Activated T-cell treated with anti-CD3 and anti-CD28 coated beads, Interleukin-2, amount 50 U/mL, for 24 hours (primary cell): ENCODE data around the gene VWA5B1.

Source experiments
- DNase-seq: peaks from one replicate; pipeline ENCODE4 v3.0.0-alpha.2; 2020
- H3K27ac Mint-ChIP-seq: 2 replicates; pipeline ENCODE4 v1.8.0; 2020; ENCODE audit warnings: mild to moderate bottlenecking, mixed read lengths
- H3K27me3 Mint-ChIP-seq: 2 replicates; pipeline ENCODE4 v1.8.0; 2020; ENCODE audit warnings: mixed read lengths
- H3K36me3 Mint-ChIP-seq: 2 replicates; pipeline ENCODE4 v1.8.0; 2020; ENCODE audit warnings: low read depth, mixed read lengths
- H3K4me1 Mint-ChIP-seq: 2 replicates; pipeline ENCODE4 v1.8.0; 2020; ENCODE audit warnings: low read depth, mixed read lengths
- H3K4me3 Mint-ChIP-seq: 2 replicates; pipeline ENCODE4 v1.8.0; 2020; ENCODE audit warnings: mild to moderate bottlenecking, moderate library complexity, mixed read lengths
- H3K9me3 Mint-ChIP-seq: 2 replicates; pipeline ENCODE4 v1.8.0; 2020; ENCODE audit warnings: mixed read lengths

VWA5B1 gene

GRCh38 chr1:20381961-20382360 is 91.3 kb downstream of the VWA5B1 start:
- Mint-ChIP-seq H3K27ac (no peak overlapping the region), H3K27me3 (peaks cover 78% of the 10 kb centered on the region), H3K4me3 (no peak overlapping the region), H3K9me3 (no peaks in the 10 kb centered on the region), H3K36me3 (no peaks in the 10 kb centered on the region), H3K4me1 (peaks cover 8% of the 10 kb centered on the region)
- DNase-seq: no peak

GRCh38 chr1:20382711-20383110 is 92.0 kb downstream of the VWA5B1 start:
- DNase-seq: no peak
- Mint-ChIP-seq H3K36me3 (no peaks in the 10 kb centered on the region), H3K27me3 (peaks cover 78% of the 10 kb centered on the region), H3K9me3 (no peaks in the 10 kb centered on the region), H3K4me3 (no peak overlapping the region), H3K27ac (no peak overlapping the region), H3K4me1 (peaks cover 8% of the 10 kb centered on the region)

DNA sequence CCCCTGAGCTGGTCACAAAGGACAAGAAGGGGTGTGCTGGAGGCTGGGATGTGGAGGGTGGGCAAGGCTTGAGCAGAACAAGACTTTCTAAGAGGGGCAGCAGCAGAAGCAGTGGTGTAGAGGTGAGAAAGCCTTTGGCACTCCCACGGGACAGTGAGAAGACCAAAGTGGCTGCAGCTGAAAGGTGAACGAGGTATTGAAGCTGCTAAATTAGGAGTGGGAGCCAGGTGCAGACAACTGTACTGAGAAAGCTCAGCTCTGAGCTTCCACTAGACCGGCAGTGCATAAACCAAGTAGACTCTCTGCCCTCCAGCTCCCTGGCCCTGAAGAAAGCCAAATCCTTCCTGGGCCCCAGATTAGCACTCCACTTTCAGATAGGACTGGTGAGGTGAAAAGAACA is 93.0 kb downstream of the VWA5B1 start:
- Mint-ChIP-seq H3K27ac (no peak overlapping the region), H3K36me3 (no peaks in the 10 kb centered on the region), H3K4me1 (peaks cover 8% of the 10 kb centered on the region), H3K4me3 (no peak overlapping the region), H3K9me3 (no peaks in the 10 kb centered on the region), H3K27me3 (peaks cover 84% of the 10 kb centered on the region)
- DNase-seq: peak; percentile 7

- peaks cover 85% of the 10 kb centered on the region for H3K27me3 Mint-ChIP-seq
Observed at GRCh38 chr1:20385630-20386029, 95.0 kb downstream of the VWA5B1 start.

GRCh38 chr1:20386323-20387081 is 95.8 kb downstream of the VWA5B1 start:
- Mint-ChIP-seq H3K27ac (no peak overlapping the region), H3K4me1 (no peaks in the 10 kb centered on the region), H3K27me3 (peaks cover 89% of the 10 kb centered on the region), H3K36me3 (no peaks in the 10 kb centered on the region), H3K4me3 (no peak overlapping the region), H3K9me3 (no peaks in the 10 kb centered on the region)
- DNase-seq: peak; percentile 18

More at GRCh38 chr1:20385630-20386029, 95.0 kb downstream of the VWA5B1 start:
- peak; percentile 17 for DNase-seq
- H3K27ac Mint-ChIP-seq: no peak overlapping the region
- no peaks in the 10 kb centered on the region for H3K36me3 Mint-ChIP-seq
- H3K4me3 Mint-ChIP-seq: no peak overlapping the region
- peaks cover 3% of the 10 kb centered on the region for H3K4me1 Mint-ChIP-seq
- H3K9me3 Mint-ChIP-seq: no peaks in the 10 kb centered on the region

GRCh38 chr1:20389571-20389970 is 98.9 kb downstream of the VWA5B1 start:
- no peaks in the 10 kb centered on the region for H3K4me1 Mint-ChIP-seq
- H3K27ac Mint-ChIP-seq: no peak overlapping the region
- no peaks in the 10 kb centered on the region for H3K36me3 Mint-ChIP-seq
- DNase-seq: no peak
- peaks cover 82% of the 10 kb centered on the region for H3K27me3 Mint-ChIP-seq
- no peak overlapping the region for H3K4me3 Mint-ChIP-seq
- H3K9me3 Mint-ChIP-seq: no peaks in the 10 kb centered on the region

GRCh38 chr1:20390589-20391331 is 100.1 kb downstream of the VWA5B1 start:
- Mint-ChIP-seq H3K4me3 (no peak overlapping the region), H3K4me1 (no peaks in the 10 kb centered on the region), H3K9me3 (no peaks in the 10 kb centered on the region), H3K36me3 (no peaks in the 10 kb centered on the region), H3K27me3 (peaks cover 70% of the 10 kb centered on the region), H3K27ac (no peak overlapping the region)
- DNase-seq: no peak

DNA sequence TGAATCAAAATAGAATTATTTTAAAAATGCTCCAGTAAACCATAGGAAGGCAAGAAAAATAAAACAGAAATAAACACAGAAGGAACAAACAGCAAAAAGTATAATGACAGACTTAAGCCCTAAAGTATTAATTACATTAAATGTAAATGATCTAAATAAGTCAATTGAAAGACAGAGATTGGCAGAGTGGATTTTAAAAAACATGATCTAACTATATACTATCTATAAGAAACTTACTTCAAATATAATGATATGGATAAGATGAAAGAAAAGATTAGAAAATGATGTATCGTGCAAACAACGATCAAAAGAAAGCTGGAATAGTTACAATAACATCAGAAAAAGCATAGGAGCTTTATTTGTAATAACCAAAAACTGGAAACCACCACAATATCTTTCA is 104.6 kb downstream of the VWA5B1 start:
- peaks cover 58% of the 10 kb centered on the region for H3K27me3 Mint-ChIP-seq
- no peak overlapping the region for H3K27ac Mint-ChIP-seq
- H3K4me1 Mint-ChIP-seq: no peaks in the 10 kb centered on the region
- no peaks in the 10 kb centered on the region for H3K36me3 Mint-ChIP-seq
- DNase-seq: no peak
- peaks cover 5% of the 10 kb centered on the region for H3K9me3 Mint-ChIP-seq
- no peak overlapping the region for H3K4me3 Mint-ChIP-seq

- Mint-ChIP-seq H3K36me3 (no peaks in the 10 kb centered on the region), H3K27ac (no peak overlapping the region), H3K27me3 (peaks cover 63% of the 10 kb centered on the region), H3K4me3 (no peak overlapping the region), H3K9me3 (peaks cover 5% of the 10 kb centered on the region), H3K4me1 (no peaks in the 10 kb centered on the region)
- DNase-seq: no peak
Observed at GRCh38 chr1:20398744-20399143, 108.1 kb downstream of the VWA5B1 start.

DNA sequence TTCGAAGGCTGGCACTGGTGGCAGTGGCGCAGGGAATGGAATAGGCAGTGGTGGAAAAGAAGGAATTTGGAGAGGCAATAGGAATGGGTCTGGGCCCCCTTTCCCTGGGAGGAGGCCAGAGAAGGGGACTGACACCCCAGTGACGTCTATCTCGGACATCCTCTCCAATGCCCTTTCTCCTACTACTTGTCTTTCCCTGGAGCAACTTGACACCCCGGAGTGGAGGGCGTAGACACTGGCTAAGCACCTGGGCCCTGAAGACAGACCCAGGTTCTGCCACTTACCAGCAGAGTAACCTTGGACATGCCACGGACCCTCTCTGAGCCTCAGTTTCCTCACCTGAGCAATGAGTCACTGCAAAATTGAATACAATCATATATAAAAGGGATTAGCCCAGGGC is 108.5 kb downstream of the VWA5B1 start:
- no peak for DNase-seq
- no peak overlapping the region for H3K4me3 Mint-ChIP-seq
- no peaks in the 10 kb centered on the region for H3K36me3 Mint-ChIP-seq
- H3K27me3 Mint-ChIP-seq: peaks cover 68% of the 10 kb centered on the region
- peaks cover 5% of the 10 kb centered on the region for H3K9me3 Mint-ChIP-seq
- H3K27ac Mint-ChIP-seq: no peak overlapping the region
- no peaks in the 10 kb centered on the region for H3K4me1 Mint-ChIP-seq

DNA sequence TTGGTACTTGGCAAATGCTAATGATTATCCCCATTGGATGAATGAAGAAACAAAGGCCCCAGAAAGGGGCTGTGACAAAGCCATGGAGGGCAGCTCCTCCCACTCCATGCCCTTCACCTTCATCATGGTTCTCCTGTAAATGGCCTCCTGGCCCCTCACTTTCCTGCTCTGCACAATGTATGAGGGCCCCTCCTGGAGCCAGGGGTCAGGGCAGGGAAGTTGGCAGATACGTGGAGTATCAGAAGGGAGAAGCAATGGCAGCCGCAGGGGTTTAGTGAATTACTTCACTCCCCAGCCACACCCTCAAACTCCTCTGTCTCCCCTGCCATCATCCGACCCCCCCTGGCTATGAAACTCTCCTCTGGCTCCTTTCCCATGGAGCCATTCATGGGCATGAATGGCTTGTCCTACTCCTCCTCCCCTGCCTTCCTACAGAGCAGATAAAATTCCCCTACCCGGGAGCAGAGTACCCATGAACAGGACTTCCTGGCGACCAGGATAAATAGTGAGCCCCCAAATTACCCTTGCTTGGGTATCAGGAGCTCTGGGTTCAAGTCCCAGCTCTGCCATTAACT is 109.0 kb downstream of the VWA5B1 start:
- Mint-ChIP-seq H3K36me3 (no peaks in the 10 kb centered on the region), H3K4me3 (no peak overlapping the region), H3K9me3 (peaks cover 5% of the 10 kb centered on the region), H3K27me3 (peaks cover 70% of the 10 kb centered on the region), H3K4me1 (no peaks in the 10 kb centered on the region), H3K27ac (no peak overlapping the region)
- DNase-seq: no peak

GRCh38 chr1:20400341-20401177 is 109.9 kb downstream of the VWA5B1 start:
- Mint-ChIP-seq H3K4me3 (no peak overlapping the region), H3K9me3 (peaks cover 5% of the 10 kb centered on the region), H3K36me3 (no peaks in the 10 kb centered on the region), H3K27me3 (peaks cover 78% of the 10 kb centered on the region), H3K27ac (no peak overlapping the region), H3K4me1 (no peaks in the 10 kb centered on the region)
- no peak for DNase-seq

- Mint-ChIP-seq H3K9me3 (no peaks in the 10 kb centered on the region), H3K36me3 (no peaks in the 10 kb centered on the region), H3K27ac (no peak overlapping the region), H3K4me1 (no peaks in the 10 kb centered on the region), H3K27me3 (peaks cover 81% of the 10 kb centered on the region), H3K4me3 (no peak overlapping the region)
- DNase-seq: no peak
Observed at GRCh38 chr1:20401405-20402010, 110.8 kb downstream of the VWA5B1 start.
